HG02623 (cell line): ENCODE measurements around the gene WDR44.
A peak's percentile ranks its signal among the peaks of the same experiment; 100 is the strongest.
"Not testable (repeated sequence)": the region's sequence is repeated elsewhere in the genome, so short reads cannot be mapped to it uniquely, and the experiment has no call there.

Experiments
- ATAC-seq: cut with Tn5 transposase; IDR thresholded peaks from one replicate; pipeline ENCODE4 v1.9.1; 2021; ENCODE audit warnings: moderate library complexity; ENCODE audit not compliant: unreplicated experiment

WDR44 gene

GRCh38 chrX:118360429-118361125 lies 14.7 kb downstream of the WDR44 start:
- ATAC-seq, result no peak

- no peak for ATAC-seq
Measured at GRCh38 chrX:118364261-118364660, 18.4 kb downstream of the WDR44 start.

GRCh38 chrX:118367338-118367737 lies 21.4 kb downstream of the WDR44 start:
- ATAC-seq, result no peak

GRCh38 chrX:118368398-118368797 lies 22.5 kb downstream of the WDR44 start:
- ATAC-seq, result no peak

GRCh38 chrX:118370921-118371624 lies 25.2 kb downstream of the WDR44 start:
- no peak for ATAC-seq

- no peak for ATAC-seq
Measured at GRCh38 chrX:118373538-118373937, 27.6 kb downstream of the WDR44 start.

GRCh38 chrX:118383120-118383519 lies 37.2 kb downstream of the WDR44 start:
- no peak for ATAC-seq

- ATAC-seq, result no peak
Measured at GRCh38 chrX:118392716-118393115, 46.8 kb downstream of the WDR44 start.

GRCh38 chrX:118396113-118396512 lies 50.2 kb downstream of the WDR44 start:
- ATAC-seq, result no peak

- no peak for ATAC-seq
Measured at GRCh38 chrX:118418811-118419251, 72.9 kb downstream of the WDR44 start.

GRCh38 chrX:118420462-118420861 lies 74.6 kb downstream of the WDR44 start:
- ATAC-seq, result peak; percentile 65

GRCh38 chrX:118423558-118423957 lies 77.7 kb downstream of the WDR44 start:
- peak; percentile 81 for ATAC-seq

- no peak for ATAC-seq
Measured at GRCh38 chrX:118432799-118433198, 86.9 kb downstream of the WDR44 start.

GRCh38 chrX:118437283-118437682 lies 91.4 kb downstream of the WDR44 start:
- no peak for ATAC-seq

GRCh38 chrX:118448273-118448783 lies 102.4 kb downstream of the WDR44 start:
- ATAC-seq, result no peak

GRCh38 chrX:118455013-118455412 lies 109.1 kb downstream of the WDR44 start:
- ATAC-seq, result no peak

GRCh38 chrX:118459494-118459893 lies 113.6 kb downstream of the WDR44 start:
- ATAC-seq, result no peak

- no peak for ATAC-seq
Measured at GRCh38 chrX:118464501-118464900, 118.6 kb downstream of the WDR44 start.

- ATAC-seq, result no peak
Measured at GRCh38 chrX:118468122-118468521, 122.2 kb downstream of the WDR44 start.

GRCh38 chrX:118470721-118471347 lies 124.9 kb downstream of the WDR44 start:
- not testable (repeated sequence) for ATAC-seq

GRCh38 chrX:118474586-118474985 lies 128.7 kb downstream of the WDR44 start:
- no peak for ATAC-seq

- no peak for ATAC-seq
Measured at GRCh38 chrX:118475903-118476302, 130.0 kb downstream of the WDR44 start.
